Activated CD4-positive, alpha-beta T cell treated with anti-CD3 and anti-CD28 coated beads for 36 hours (primary cell): ENCODE results near the gene SLIT1. TPM values are rescaled to one million over a fixed set of nuclear protein-coding genes. Genes with fewer than 3 reads are reported as not detected.

ENCODE experiments used
- ATAC-seq: fragments of 200-7000 bp; cut with Tn5 transposase; one replicate; pipeline ENCODE4 v1.10.0; 2021; ENCODE audit warnings: mild to moderate bottlenecking, moderate library complexity
- CTCF ChIA-PET: fragments of 350-600 bp; sonication (Branson Sonifier 250); formaldehyde crosslinking; loops from one replicate; lab custom pipeline; 2021; ENCODE audit warnings: antibody characterized with exemption; lab: Charles Lee
- POLR2A ChIA-PET: fragments of 350-600 bp; sonication (Branson Sonifier 250); formaldehyde crosslinking; loops from one replicate; lab custom pipeline; 2021; ENCODE audit warnings: antibody characterized with exemption, inconsistent platforms; lab: Charles Lee
- DNase-seq: peaks from one replicate; pipeline ENCODE4 v3.0.0-alpha.2; 2020
- H3K27ac Mint-ChIP-seq: one replicate; pipeline ENCODE4 v1.8.0; 2021; ENCODE audit warnings: mixed read lengths
- H3K27me3 Mint-ChIP-seq: one replicate; pipeline ENCODE4 v1.8.0; 2021; ENCODE audit warnings: mixed read lengths
- H3K36me3 Mint-ChIP-seq: one replicate; pipeline ENCODE4 v1.8.0; 2021; ENCODE audit warnings: low read depth, mixed read lengths
- H3K4me1 Mint-ChIP-seq: one replicate; pipeline ENCODE4 v1.8.0; 2021; ENCODE audit warnings: mixed read lengths
- H3K4me3 Mint-ChIP-seq: one replicate; pipeline ENCODE4 v1.8.0; 2021; ENCODE audit warnings: mild to moderate bottlenecking, moderate library complexity, mixed read lengths
- H3K9me3 Mint-ChIP-seq: one replicate; pipeline ENCODE4 v1.8.0; 2021; ENCODE audit warnings: low read depth, mixed read lengths
- intact Hi-C, 2 experiments: fragments of 100-400 bp; cut with DNase I in 1 of 2; cut with micrococcal nuclease in 1 of 2; formaldehyde crosslinking; loops; one replicate each; pipeline versions ENCODE4 v1.14.2 to v1.15.1; 2022 to 2024; cut with DNase I, micrococcal nuclease
- total RNA-seq, 2 experiments: library from RNA; stranded (reverse); gene quantifications; one replicate each; pipeline ENCODE4 v1.2.3, GENCODE V29; 2021

Gene SLIT1
- total RNA-seq, 2 experiments from 2014 or later = 0.94 to 1.4 TPM

GRCh38 chr10:97007417-97007816 lies 178.3 kb downstream of the SLIT1 start:
- Mint-ChIP-seq H3K36me3 (peaks cover 7% of the 10 kb centered on the region), H3K9me3 (peaks cover 20% of the 10 kb centered on the region), H3K27ac (no peak overlapping the region), H3K27me3 (peaks cover 2% of the 10 kb centered on the region), H3K4me3 (no peak overlapping the region), H3K4me1 (no peaks in the 10 kb centered on the region)
- POLR2A ChIA-PET = no interaction called here
- DNase-seq (no peak), ATAC-seq (no peak)
- CTCF ChIA-PET = no interaction called here
- intact Hi-C loops = no loop called here

DNA sequence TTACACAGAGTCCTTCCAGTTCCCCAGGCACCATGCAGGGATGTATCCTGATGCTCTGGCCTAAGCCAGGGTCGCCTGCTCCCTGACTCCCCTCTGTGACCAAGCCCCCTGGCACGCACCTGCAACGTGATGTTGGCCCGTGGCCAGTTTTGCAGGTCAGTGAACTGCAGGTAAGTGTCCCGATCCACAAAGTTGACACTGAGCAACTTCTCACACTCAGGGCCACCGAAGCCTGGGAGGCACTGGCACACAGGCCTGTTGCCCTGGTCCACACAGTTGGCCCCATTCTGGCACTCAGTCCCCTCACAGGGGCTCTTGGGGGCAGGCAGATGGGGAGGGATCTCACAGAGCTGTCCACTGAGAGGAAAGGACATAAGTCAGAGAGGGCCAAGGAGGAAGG lies 179.4 kb downstream of the SLIT1 start:
- Mint-ChIP-seq H3K27ac (no peak overlapping the region), H3K9me3 (peaks cover 20% of the 10 kb centered on the region), H3K4me3 (no peak overlapping the region), H3K36me3 (peaks cover 7% of the 10 kb centered on the region), H3K27me3 (peaks cover 2% of the 10 kb centered on the region), H3K4me1 (no peaks in the 10 kb centered on the region)
- DNase-seq (no peak), ATAC-seq (no peak)
- POLR2A ChIA-PET = no interaction called here
- intact Hi-C loops = no loop called here
- CTCF ChIA-PET = interaction anchor here (1.1 kb wide), 1 partner anchor 30 kb away, joined by 4 read pairs; no protein-coding TSS in a partner anchor

DNA sequence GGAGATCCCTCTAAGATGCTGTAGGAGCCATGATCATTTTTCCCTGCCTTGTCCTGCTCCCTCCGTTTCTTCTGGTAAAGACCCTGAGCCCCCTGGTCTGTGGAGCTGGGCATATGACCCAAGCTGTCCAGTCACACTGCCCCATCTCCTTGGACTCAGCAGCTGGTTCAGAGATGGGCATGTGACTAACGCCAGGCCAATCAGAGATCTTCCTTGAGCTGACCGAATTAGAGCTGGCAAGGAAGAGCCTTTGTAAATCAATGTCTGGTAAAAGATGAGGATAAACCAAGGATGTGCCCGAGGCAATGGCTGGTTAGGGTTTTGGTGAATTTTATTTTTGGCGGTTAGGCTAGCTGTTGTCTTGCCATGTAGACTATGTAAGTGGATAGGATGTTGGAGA lies 180.4 kb downstream of the SLIT1 start:
- intact Hi-C loops = no loop called here
- ChIA-PET POLR2A (no interaction called here), CTCF (interaction anchor here (1.1 to 1.4 kb wide), 3 partner anchors 20 to 31 kb away, joined by 3 to 5 read pairs (median 4); no protein-coding TSS in a partner anchor)
- Mint-ChIP-seq H3K36me3 (peaks cover 7% of the 10 kb centered on the region), H3K27me3 (peaks cover 2% of the 10 kb centered on the region), H3K4me3 (no peak overlapping the region), H3K27ac (no peak overlapping the region), H3K4me1 (no peaks in the 10 kb centered on the region), H3K9me3 (peaks cover 20% of the 10 kb centered on the region)
- DNase-seq (no peak), ATAC-seq (no peak)

- H3K36me3 Mint-ChIP-seq = peaks cover 7% of the 10 kb centered on the region
- no peak overlapping the region for H3K27ac Mint-ChIP-seq
These were observed 181.2 kb downstream of the SLIT1 start for GRCh38 chr10:97004591-97004990.

DNA sequence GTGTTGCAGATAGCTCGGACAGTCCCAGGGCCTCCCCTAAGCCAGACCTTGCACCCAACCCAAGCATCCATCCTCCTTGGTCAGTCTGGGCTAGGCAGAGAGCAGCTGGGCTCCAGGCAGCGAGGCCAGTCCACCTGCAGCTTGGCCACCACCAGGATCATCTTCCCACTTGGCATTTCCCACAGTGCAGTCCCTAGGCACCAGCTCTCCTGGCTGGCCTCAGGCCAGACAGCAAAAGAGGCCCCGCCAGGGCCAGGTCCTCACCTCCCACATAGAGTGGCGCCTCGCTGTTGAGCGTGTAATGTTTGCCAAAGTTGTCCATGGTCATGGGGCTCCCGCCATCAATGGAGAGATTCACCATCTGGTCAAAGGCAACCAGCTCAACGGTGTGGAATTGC lies 182.0 kb downstream of the SLIT1 start:
- H3K27ac Mint-ChIP-seq = no peak overlapping the region
- peaks cover 20% of the 10 kb centered on the region for H3K9me3 Mint-ChIP-seq
- ChIA-PET POLR2A (interaction anchor here (0.7 kb wide), 1 partner anchor 662 kb away, joined by 4 read pairs; no protein-coding TSS in a partner anchor), CTCF (interaction anchor here (1.0 to 1.3 kb wide), 2 partner anchors 33 to 93 kb away, joined by 4 read pairs; no protein-coding TSS in a partner anchor)
- DNase-seq = no peak
- H3K4me1 Mint-ChIP-seq = no peaks in the 10 kb centered on the region
- peaks cover 7% of the 10 kb centered on the region for H3K36me3 Mint-ChIP-seq
- no peak for ATAC-seq
- peaks cover 2% of the 10 kb centered on the region for H3K27me3 Mint-ChIP-seq
- H3K4me3 Mint-ChIP-seq = no peak overlapping the region
- intact Hi-C loops = no loop called here

More at GRCh38 chr10:97004591-97004990, 181.2 kb downstream of the SLIT1 start:
- DNase-seq (no peak), ATAC-seq (no peak)
- H3K27me3 Mint-ChIP-seq = peaks cover 2% of the 10 kb centered on the region
- peaks cover 20% of the 10 kb centered on the region for H3K9me3 Mint-ChIP-seq
- CTCF ChIA-PET = interaction anchor here (1.3 to 1.4 kb wide), 2 partner anchors 20 to 21 kb away, joined by 3 to 5 read pairs; no protein-coding TSS in a partner anchor
- POLR2A ChIA-PET = no interaction called here
- no peak overlapping the region for H3K4me3 Mint-ChIP-seq
- no peaks in the 10 kb centered on the region for H3K4me1 Mint-ChIP-seq
- intact Hi-C loops = no loop called here

DNA sequence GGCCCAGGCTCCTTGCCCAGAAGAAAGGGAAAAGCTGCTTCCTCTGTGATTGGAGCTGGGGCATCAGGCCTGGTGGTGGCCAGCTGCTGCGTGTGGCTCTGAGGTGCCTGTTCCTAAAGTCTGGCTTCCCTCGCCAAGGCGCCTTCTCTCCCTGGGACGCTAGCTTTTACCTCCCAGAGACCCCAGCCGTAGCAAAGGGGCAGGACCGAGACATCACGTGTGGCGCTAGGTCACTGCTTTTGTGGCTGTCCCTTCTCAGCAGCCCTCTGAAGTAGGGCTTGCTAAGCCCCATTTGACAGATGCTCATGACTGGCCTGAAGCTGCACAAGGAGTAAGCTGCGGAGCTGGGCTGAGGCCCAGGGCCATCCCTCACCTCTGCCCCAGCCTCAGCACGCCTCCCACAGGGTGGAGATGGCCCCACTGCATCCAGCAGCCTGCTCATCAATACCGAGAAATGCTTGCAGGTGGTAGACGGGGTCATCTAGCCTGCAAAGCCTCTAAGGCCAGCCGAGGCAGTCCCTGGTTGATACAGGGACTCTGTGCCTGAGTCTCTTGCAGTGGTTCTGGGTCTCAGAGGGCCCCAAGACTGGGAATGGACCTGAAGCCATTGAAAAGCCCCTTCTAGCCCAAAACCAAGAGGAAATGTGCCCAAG lies 182.5 kb downstream of the SLIT1 start:
- ATAC-seq = no peak
- intact Hi-C loops = no loop called here
- H3K27ac Mint-ChIP-seq = no peak overlapping the region
- H3K9me3 Mint-ChIP-seq = peaks cover 20% of the 10 kb centered on the region
- ChIA-PET CTCF (interaction anchor here (0.6 to 1.3 kb wide), 4 partner anchors 20 to 93 kb away, joined by 3 to 5 read pairs (median 4); no protein-coding TSS in a partner anchor), POLR2A (interaction anchor here (0.6 to 0.7 kb wide), 2 partner anchors 56 to 661 kb away, joined by 4 read pairs; no protein-coding TSS in a partner anchor)
- H3K4me1 Mint-ChIP-seq = no peaks in the 10 kb centered on the region
- H3K36me3 Mint-ChIP-seq = peaks cover 7% of the 10 kb centered on the region
- DNase-seq = no peak
- no peak overlapping the region for H3K4me3 Mint-ChIP-seq
- peaks cover 2% of the 10 kb centered on the region for H3K27me3 Mint-ChIP-seq

DNA sequence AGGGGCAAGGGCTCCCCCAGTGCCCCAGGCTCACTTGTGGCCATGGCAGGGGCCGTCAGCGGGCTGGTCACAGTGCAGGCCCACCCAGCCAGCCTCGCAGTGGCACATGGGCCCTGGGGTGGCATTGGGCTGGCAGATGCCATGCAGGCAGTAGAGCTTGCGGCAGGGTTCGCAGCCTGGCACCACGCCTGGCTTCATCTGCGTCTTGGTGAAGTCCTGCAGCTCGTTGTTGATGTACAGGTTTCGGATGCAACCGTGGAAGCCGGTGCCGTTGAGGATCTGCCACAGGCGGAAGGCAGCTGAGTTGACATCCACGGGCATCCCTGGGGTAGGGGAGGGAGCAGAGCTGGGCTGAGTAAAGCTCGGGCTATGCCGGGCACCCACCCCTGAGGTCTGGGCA lies 183.1 kb downstream of the SLIT1 start:
- intact Hi-C loops = no loop called here
- H3K4me1 Mint-ChIP-seq = no peaks in the 10 kb centered on the region
- peaks cover 2% of the 10 kb centered on the region for H3K27me3 Mint-ChIP-seq
- no peak overlapping the region for H3K4me3 Mint-ChIP-seq
- no peak overlapping the region for H3K27ac Mint-ChIP-seq
- peaks cover 17% of the 10 kb centered on the region for H3K9me3 Mint-ChIP-seq
- CTCF ChIA-PET = interaction anchor here (0.6 to 1.3 kb wide), 3 partner anchors 19 to 92 kb away, joined by 3 to 5 read pairs (median 4); no protein-coding TSS in a partner anchor
- POLR2A ChIA-PET = no interaction called here
- ATAC-seq (no peak), DNase-seq (no peak)
- peaks cover 6% of the 10 kb centered on the region for H3K36me3 Mint-ChIP-seq

GRCh38 chr10:97001183-97001991 lies 184.4 kb downstream of the SLIT1 start:
- Mint-ChIP-seq H3K4me3 (no peak overlapping the region), H3K27ac (no peak overlapping the region), H3K36me3 (no peaks in the 10 kb centered on the region), H3K9me3 (peaks cover 4% of the 10 kb centered on the region), H3K27me3 (no peaks in the 10 kb centered on the region), H3K4me1 (no peaks in the 10 kb centered on the region)
- DNase-seq = no peak
- ChIA-PET CTCF (interaction anchor here (1.2 kb wide), 1 partner anchor 24 kb away, joined by 7 read pairs; no protein-coding TSS in a partner anchor), POLR2A (no interaction called here)
- no peak for ATAC-seq
- intact Hi-C loops = no loop called here

- intact Hi-C loops = no loop called here
- no peaks in the 10 kb centered on the region for H3K4me1 Mint-ChIP-seq
- ChIA-PET POLR2A (no interaction called here), CTCF (interaction anchor here (1.2 kb wide), 1 partner anchor 25 kb away, joined by 7 read pairs; no protein-coding TSS in a partner anchor)
- H3K27me3 Mint-ChIP-seq = no peaks in the 10 kb centered on the region
- ATAC-seq = no peak
- no peak for DNase-seq
- no peak overlapping the region for H3K27ac Mint-ChIP-seq
- H3K36me3 Mint-ChIP-seq = no peaks in the 10 kb centered on the region
- H3K4me3 Mint-ChIP-seq = no peak overlapping the region
- no peaks in the 10 kb centered on the region for H3K9me3 Mint-ChIP-seq
These were observed 185.1 kb downstream of the SLIT1 start for GRCh38 chr10:97000487-97001182.

- ATAC-seq = no peak
- Mint-ChIP-seq H3K4me3 (no peak overlapping the region), H3K27me3 (no peaks in the 10 kb centered on the region), H3K27ac (no peak overlapping the region), H3K36me3 (no peaks in the 10 kb centered on the region), H3K4me1 (no peaks in the 10 kb centered on the region), H3K9me3 (no peaks in the 10 kb centered on the region)
- DNase-seq = no peak
- ChIA-PET POLR2A (no interaction called here), CTCF (no interaction called here)
- intact Hi-C loops = no loop called here
These were observed 185.8 kb downstream of the SLIT1 start for GRCh38 chr10:96999987-97000386.

- Mint-ChIP-seq H3K4me3 (no peak overlapping the region), H3K36me3 (no peaks in the 10 kb centered on the region), H3K27me3 (no peaks in the 10 kb centered on the region), H3K4me1 (no peaks in the 10 kb centered on the region), H3K27ac (no peak overlapping the region), H3K9me3 (no peaks in the 10 kb centered on the region)
- ATAC-seq (no peak), DNase-seq (no peak)
- ChIA-PET CTCF (interaction anchor here (1.2 kb wide), 1 partner anchor 38 kb away, joined by 8 read pairs; no protein-coding TSS in a partner anchor), POLR2A (no interaction called here)
- intact Hi-C loops = no loop called here
These were observed 186.4 kb downstream of the SLIT1 start for GRCh38 chr10:96999337-96999736.
